HG03520 (cell line): ENCODE data around the gene PDK2.

Source experiments
- ATAC-seq: cut with Tn5 transposase; IDR thresholded peaks from one replicate; pipeline ENCODE4 v1.9.1; 2021; ENCODE audit warnings: mild to moderate bottlenecking, moderate library complexity; ENCODE audit not compliant: unreplicated experiment

Gene PDK2

GRCh38 chr17:50133769-50134099 lies 38.6 kb downstream of the PDK2 start:
- no peak for ATAC-seq

DNA sequence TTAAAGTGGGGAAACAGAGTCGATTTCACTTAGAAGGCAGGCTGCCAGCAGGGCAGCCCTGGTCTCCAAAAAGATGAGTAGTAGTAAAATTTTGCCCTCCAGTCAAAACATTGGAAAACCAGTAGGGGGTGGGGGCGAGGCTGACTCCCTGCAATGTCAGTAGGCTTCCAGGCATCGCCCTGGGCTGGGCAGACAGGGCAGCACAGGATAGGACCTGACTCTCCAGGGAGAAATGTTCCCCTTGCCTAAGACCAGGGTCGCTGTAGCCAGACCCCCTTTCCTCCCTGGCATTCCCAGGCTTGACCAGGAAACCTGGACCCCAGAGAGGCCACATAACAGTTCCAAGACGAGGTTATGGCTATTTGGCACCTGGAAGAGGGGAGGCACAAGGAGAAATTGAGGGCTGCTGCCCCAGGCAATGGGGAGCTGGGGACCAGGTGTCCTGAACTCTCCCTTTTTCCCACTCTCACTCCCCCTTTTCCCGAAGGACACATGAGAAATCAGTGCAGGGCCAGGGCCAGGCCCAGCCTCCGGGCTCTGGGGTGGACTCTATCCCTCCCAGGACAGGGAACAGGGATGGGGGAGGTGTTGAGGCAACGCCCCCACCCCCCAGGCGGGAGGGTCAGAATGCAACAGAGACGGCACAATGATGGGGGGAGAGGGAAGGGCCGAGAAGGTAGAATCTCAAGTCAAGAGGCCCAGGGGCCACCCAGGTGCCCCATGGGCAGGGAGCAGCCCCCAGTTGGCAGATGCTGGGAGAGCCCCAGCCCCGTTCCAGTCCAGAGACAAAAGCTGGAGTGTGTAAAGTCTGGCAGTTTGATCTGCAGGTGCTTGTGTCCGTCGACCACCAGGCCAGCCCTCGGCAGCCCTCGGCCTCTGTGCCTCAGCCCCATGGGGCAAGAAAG lies 39.3 kb downstream of the PDK2 start:
- no peak for ATAC-seq

DNA sequence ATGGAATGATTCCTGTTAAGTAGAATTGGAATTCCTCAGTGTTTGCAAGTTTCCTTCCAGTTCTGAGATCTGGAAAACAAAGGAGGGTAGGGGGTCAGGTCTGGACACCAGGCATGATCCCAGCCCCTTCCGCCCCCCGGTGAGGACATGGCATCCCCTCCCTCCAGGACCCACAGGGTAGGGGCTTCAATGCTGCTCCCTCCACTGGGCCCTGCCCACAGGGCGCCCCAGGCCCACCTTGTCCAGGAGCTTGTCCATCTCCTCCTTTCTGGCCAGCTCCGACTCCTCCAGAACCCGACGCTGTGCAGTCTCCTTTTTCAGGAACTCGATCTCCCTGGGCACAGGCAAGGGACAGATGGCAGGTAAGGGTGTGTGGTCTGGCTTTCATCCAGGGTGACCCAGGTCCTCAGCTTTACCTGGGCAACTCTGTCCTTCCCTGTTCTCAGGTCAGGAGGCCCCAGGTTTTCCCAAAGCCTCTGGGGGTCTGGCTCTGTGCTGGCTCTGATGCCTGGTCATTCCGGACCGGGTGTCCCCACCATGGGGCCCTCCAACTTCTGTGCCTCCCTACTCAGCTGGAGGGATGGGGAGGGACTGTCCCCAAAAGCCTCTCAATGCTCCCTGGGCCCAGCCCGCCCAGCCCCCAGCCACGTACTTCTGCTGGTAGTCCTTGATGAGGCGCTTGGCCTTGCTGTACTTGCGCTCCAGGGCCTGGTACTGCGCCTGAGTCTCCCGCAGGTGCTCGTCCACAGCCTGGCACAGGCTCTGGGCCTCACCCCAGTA lies 40.4 kb downstream of the PDK2 start:
- ATAC-seq, result no peak

DNA sequence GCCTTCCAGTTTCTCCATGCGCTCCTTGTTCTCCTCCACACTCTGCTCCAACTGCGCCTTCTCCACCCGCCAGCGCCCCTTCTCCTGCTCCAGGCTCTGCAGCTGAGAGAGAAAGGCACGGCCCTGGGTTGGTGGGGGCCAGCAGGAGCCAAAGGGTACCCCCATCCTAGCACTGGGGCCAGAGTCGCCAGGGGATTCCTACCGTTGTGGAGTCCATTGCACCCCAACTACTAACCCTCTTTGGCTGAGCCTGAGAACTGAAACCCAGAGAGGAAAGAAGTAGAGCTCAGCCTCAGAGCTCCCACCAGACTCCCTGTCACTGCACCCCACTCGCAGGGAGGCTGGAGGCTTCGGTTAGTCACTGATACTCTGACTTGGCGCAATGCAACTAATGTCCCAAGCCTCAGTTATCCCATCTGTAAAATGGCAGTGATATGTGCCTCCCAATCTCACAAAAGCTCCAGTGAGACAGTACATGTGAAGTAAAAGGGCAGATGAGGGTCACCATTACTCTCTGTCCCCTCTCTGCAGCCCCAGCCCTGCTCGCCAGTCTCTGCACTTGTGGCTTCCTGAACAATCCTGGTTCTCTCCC lies 41.0 kb downstream of the PDK2 start:
- ATAC-seq, result no peak

GRCh38 chr17:50137042-50137441 lies 41.9 kb downstream of the PDK2 start:
- ATAC-seq, result no peak

DNA sequence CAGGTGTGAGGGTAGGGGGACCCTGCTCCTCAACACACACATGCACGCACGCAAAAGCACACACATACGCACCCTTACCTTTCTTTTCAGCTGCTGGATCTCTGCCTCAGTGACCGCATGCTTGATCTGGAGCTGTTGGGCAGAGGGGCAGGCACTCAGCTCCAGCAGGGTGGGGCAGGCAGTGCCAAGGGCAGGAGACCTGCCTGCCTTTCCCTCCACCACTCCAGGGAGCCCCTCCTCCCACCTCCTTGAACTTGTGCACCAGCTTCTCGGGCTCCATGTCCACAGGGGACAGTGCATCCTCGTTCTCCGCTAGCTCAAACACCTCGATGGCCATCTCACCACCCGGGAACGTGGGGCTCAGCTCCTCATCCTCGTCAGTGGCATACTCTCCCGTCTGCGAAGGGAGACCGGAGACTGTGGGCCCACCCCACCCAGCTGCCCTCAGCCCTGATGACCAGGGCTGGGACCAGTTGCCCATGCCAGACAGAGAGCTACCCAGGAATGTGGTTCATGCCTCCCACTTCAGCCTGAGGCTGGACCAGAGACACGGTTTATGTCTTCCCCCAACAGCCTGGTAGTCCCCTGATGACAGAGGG lies 44.1 kb downstream of the PDK2 start:
- ATAC-seq, result no peak

- no peak for ATAC-seq
These were observed 45.1 kb downstream of the PDK2 start for GRCh38 chr17:50139950-50140885.

DNA sequence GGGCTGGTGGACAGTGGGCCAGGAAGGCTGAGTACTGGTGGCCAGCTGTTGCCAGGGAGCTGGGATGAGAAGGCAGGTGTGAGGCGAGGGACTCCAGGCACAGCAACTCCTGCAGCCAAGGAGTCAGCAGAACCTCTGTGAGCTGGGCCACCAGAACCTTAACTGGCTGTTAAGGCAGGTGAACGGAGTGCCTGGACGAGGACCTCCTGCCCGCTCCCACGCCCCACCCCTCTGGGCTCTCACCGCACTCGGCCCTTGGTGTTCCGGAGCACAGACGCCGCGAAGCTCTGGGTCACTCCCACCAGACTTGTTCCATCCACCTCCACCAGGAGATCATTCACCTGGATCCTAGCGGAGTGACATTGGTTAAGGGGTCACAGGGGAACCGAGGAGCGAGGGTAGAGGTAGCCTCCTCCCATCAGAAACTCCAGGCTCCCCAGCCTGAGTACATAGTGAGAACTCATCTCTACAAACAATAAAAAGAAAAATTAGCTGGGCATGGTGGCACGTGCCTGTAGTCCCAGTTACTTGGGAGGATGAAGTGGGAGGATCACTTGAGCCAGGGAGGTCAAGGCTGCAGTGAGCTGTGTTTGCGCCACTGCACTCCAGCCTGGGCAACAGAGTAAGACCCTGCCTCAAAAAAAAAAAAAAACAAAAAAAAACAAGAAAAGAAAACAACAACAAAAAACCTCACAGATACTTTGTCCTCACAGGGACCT lies 46.0 kb downstream of the PDK2 start:
- ATAC-seq, result no peak

GRCh38 chr17:50141745-50142110 lies 46.6 kb downstream of the PDK2 start:
- ATAC-seq, result no peak

DNA sequence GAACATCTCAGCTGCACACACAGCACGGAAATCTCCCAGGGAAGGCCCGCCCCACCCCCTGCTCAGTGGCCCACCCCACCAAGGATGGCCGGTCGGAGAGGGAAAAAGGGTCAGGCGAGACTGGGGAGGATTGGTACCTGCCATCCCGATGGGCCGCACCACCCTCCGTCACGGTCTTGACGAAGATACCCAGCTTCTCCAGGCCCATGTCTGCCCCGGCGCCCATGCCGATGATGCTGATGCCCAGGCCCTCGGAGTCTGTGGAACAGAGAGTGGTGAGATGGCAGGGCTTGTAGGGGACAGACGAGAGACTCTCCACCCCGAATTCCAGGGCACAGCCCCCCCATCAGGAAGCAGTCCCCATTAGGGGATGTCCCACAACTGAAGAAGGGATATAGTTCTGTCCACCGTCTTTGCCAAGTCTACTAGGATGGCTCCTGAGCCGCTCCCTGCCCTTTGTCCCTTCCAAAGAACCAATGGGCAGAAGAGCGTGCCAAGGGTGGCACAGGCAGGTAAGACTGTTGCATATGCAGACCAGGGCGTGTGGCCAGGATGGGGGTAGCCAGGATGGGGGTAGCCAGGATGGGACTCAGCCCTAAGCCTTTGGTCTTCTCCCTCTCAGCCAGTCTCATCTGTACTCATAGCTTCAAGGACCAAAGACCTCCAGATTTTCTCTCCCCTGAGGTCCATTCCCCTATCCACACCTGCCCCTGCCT lies 48.5 kb downstream of the PDK2 start:
- ATAC-seq, result no peak

- ATAC-seq, result no peak
These were observed 49.2 kb downstream of the PDK2 start for GRCh38 chr17:50144355-50144754.

GRCh38 chr17:50144845-50145531 lies 49.8 kb downstream of the PDK2 start:
- ATAC-seq, result no peak

DNA sequence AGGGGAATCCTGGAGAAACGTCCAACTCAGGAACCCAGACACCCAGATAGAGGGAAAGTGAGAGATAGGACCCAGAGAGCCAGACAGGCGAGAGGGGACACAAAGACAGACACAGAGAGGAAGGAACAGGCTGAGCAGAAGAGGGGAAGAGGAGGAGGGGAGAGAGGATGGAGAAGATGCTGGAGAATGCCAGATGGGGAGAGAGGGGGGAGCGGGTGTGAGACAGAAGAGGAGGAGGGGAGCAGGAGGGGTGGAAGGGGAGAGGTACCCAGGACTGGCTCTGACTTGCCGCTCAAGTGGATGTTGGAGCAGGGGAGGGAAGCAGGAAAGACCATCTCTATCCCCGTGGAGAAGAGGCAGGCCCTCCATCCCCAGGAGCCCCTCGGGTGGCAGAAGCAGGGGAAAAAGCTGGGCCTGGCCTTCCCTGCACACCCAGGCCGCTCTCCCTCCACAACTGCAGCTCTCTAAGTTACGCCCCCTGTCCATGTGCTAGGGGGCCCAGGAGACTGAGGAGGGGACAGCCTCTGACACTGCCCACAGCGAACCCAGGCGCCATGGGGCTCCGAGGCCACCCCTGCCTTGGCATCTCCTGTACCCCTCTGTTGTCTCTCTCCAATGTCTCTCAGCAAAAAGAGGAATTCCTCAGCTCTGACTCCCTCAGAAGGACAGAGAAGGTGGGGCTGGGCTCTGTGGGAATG lies 50.5 kb downstream of the PDK2 start:
- no peak for ATAC-seq

- no peak for ATAC-seq
These were observed 51.2 kb downstream of the PDK2 start for GRCh38 chr17:50146230-50146926.

- no peak for ATAC-seq
These were observed 51.9 kb downstream of the PDK2 start for GRCh38 chr17:50146927-50147665.

- no peak for ATAC-seq
These were observed 52.7 kb downstream of the PDK2 start for GRCh38 chr17:50147841-50148225.
